Smooth muscle cell (in vitro differentiated cells): Measurements from ENCODE around the gene TCF7L1. TPM values are rescaled to one million over a fixed set of nuclear protein-coding genes. Genes with fewer than 3 reads are reported as not detected.

Experiments used
- DNase-seq: peaks from one replicate; lab custom pipeline; 2025; ENCODE audit not compliant: unreplicated experiment; lab: John Stamatoyannopoulos, UW
- H2AFZ ChIP-seq: fragments of 200-600 bp; sonication (generic); 2 replicates; pipeline ENCODE4 v1.6.0; 2016; ENCODE audit warnings: antibody characterized with exemption, low read depth, mild to moderate bottlenecking
- H3F3A ChIP-seq: fragments of 200-600 bp; sonication (generic); 2 replicates; pipeline ENCODE4 v1.6.0; 2017; ENCODE audit warnings: antibody characterized with exemption, low read depth
- H3K27ac ChIP-seq: fragments of 200-600 bp; sonication (generic); 2 replicates; pipeline ENCODE4 v1.5.1; 2016; ENCODE audit warnings: low read depth, mild to moderate bottlenecking
- H3K27me3 ChIP-seq: fragments of 200-600 bp; sonication (generic); 2 replicates; pipeline ENCODE4 v1.6.1; 2016; ENCODE audit warnings: low read depth, mild to moderate bottlenecking
- H3K36me3 ChIP-seq: fragments of 200-600 bp; sonication (generic); 2 replicates; pipeline ENCODE4 v1.5.1; 2016; ENCODE audit warnings: low read depth
- H3K4me1 ChIP-seq: fragments of 200-600 bp; sonication (generic); 2 replicates; pipeline ENCODE4 v1.5.1; 2016; ENCODE audit warnings: low read depth
- H3K4me2 ChIP-seq: fragments of 200-600 bp; sonication (generic); 2 replicates; pipeline ENCODE4 v1.6.0; 2016; ENCODE audit warnings: mild to moderate bottlenecking
- H3K4me3 ChIP-seq: fragments of 200-600 bp; sonication (generic); 2 replicates; pipeline ENCODE4 v1.5.1; 2016; ENCODE audit warnings: mild to moderate bottlenecking
- H3K79me2 ChIP-seq: fragments of 200-600 bp; sonication (generic); 2 replicates; pipeline ENCODE4 v1.6.0; 2016; ENCODE audit warnings: low read depth, mild to moderate bottlenecking
- H3K9ac ChIP-seq: fragments of 200-600 bp; sonication (generic); 2 replicates; pipeline ENCODE4 v1.6.0; 2016; ENCODE audit warnings: low read depth
- H3K9me3 ChIP-seq: fragments of 200-600 bp; sonication (generic); replicated peaks from 2 replicates; pipeline ENCODE4 v1.5.1; 2016; ENCODE audit warnings: low read depth
- H4K20me1 ChIP-seq: fragments of 200-600 bp; sonication (generic); 2 replicates; pipeline ENCODE4 v1.6.0; 2016; ENCODE audit warnings: low read depth
- WGBS: methylation state at CpG from one replicate; pipeline ENCODE4 v1.1.7; 2016; ENCODE audit warnings: low lambda C conversion rate; 5-methylcytosine and 5-hydroxymethylcytosine counted together
- polyA plus RNA-seq: library from polyadenylated mRNA; unstranded; fragments of >200 nt; fragmentation: Nextera tagmentation; extraction: Ambion mirVana; gene quantifications from 2 replicates; pipeline ENCODE4 v1.2.1, GENCODE V29; 2016
- total RNA-seq: library from RNA; depleted of rRNA; stranded (reverse); fragments of >200 nt; gene quantifications from 2 replicates; pipeline ENCODE4 v1.2.3, GENCODE V29; 2014
- TF ChIP-seq, protein P1 (sequence below): fragments of 200-600 bp; sonication (generic); IDR thresholded peaks from 2 replicates; pipeline ENCODE4 v1.5.1; 2017; ENCODE audit warnings: borderline replicate concordance, mild to moderate bottlenecking, antibody characterized with exemption; ENCODE audit not compliant: insufficient read depth, poor library complexity, severe bottlenecking

The TCF7L1 gene
- total and polyA plus RNA-seq, 2 experiments from 2014 or later: 4.5 to 15.2 TPM

DNA sequence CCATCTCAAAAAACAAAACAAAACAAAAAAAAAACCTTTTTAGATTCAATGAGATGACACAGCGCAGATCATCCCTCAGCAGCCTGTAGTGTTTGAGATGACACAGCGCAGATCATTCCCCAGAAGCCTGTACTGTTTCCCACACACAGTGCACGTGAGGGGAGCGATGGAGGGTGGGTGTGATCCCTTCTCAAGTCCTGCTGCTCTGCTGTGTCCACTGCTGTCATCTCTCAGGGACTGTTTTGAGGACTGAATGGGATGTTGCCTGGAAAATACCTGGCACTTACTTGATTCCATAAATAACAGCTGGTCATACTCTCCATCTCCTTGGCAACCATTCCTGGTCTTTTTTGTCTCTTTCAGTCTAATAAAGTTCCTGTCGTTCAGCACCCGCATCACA is 168.9 kb downstream of the TCF7L1 start:
- Histone ChIP-seq H3K9ac (no peak overlapping the region), H4K20me1 (peaks cover 18% of the 10 kb centered on the region), H3K27ac (no peak overlapping the region), H3K27me3 (no peaks in the 10 kb centered on the region), H3K9me3 (no peaks in the 10 kb centered on the region), H3K4me2 (no peak overlapping the region), H3K79me2 (peaks cover 3% of the 10 kb centered on the region), H3K36me3 (no peaks in the 10 kb centered on the region), H3K4me1 (no peaks in the 10 kb centered on the region), H2AFZ (no peak overlapping the region), H3F3A (no peaks in the 10 kb centered on the region), H3K4me3 (no peak overlapping the region)
- TF ChIP-seq, protein P1, sequence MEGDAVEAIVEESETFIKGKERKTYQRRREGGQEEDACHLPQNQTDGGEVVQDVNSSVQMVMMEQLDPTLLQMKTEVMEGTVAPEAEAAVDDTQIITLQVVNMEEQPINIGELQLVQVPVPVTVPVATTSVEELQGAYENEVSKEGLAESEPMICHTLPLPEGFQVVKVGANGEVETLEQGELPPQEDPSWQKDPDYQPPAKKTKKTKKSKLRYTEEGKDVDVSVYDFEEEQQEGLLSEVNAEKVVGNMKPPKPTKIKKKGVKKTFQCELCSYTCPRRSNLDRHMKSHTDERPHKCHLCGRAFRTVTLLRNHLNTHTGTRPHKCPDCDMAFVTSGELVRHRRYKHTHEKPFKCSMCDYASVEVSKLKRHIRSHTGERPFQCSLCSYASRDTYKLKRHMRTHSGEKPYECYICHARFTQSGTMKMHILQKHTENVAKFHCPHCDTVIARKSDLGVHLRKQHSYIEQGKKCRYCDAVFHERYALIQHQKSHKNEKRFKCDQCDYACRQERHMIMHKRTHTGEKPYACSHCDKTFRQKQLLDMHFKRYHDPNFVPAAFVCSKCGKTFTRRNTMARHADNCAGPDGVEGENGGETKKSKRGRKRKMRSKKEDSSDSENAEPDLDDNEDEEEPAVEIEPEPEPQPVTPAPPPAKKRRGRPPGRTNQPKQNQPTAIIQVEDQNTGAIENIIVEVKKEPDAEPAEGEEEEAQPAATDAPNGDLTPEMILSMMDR: no peak
- WGBS: 90% methylated on average over 6 of the region's 6 CpGs
- no peak for DNase-seq

DNA sequence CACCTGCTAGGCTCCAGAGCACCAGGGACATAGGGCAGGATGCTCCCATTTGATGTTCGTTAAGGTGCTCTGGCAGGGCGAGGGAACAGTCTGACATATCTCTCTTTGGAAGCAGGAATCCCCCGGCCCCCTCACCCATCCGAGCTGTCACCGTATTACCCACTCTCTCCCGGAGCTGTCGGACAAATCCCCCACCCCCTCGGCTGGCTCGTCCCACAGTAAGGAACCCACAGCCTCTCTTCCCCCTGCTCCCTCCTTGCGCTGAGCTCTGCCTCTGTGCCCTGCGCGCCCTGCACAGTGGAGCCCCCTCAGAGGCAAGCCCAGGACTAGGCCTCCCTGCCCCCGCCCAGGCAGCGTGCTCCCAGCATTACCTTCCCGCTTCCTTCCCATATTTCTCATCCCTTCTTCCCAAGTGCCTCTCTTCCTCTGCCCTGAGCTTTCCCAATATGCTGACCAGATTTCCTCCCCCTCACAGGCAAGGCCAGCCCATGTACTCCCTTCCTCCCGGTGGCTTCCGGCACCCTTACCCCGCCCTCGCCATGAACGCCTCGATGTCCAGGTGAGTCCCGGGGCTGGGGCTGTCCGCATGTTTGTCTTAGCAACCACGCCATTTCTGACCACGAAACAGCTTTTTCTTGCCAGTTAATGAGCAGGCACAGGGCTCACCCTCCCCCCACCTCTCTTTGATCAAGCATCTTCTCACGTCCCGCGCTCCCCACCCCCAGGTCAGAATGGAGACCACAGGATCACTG is 170.8 kb downstream of the TCF7L1 start:
- 95% methylated on average over 26 of the region's 28 CpGs for WGBS
- Histone ChIP-seq H3K27me3 (no peaks in the 10 kb centered on the region), H3K36me3 (no peaks in the 10 kb centered on the region), H4K20me1 (peaks cover 13% of the 10 kb centered on the region), H3K27ac (no peak overlapping the region), H3K79me2 (peaks cover 3% of the 10 kb centered on the region), H3K4me1 (no peaks in the 10 kb centered on the region), H3K4me2 (no peak overlapping the region), H3K4me3 (no peak overlapping the region), H3F3A (no peaks in the 10 kb centered on the region), H3K9ac (no peak overlapping the region), H2AFZ (no peak overlapping the region), H3K9me3 (no peaks in the 10 kb centered on the region)
- no peak for DNase-seq
- TF ChIP-seq, protein P1: no peak

DNA sequence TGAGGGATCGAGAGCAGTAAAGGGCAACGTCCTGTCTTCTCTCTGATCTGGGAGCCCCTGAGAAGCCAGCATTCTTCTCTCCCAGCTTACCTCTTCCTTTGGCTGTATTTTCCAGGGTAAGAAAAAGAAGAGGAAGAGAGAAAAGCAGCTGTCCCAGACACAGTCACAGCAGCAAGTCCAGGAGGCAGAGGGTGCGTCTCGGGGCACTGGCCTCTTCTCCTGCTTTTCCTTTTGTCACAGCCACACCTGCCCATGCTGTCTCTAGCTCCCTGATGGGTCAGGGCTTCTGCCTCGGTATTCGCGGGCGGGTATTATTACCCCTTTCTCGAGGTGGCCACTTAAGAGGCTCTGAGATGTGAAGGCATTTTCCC is 174.3 kb downstream of the TCF7L1 start:
- Histone ChIP-seq H2AFZ (no peak overlapping the region), H3K9ac (no peak overlapping the region)

More for the DNA sequence above, 174.3 kb downstream of the TCF7L1 start:
- Histone ChIP-seq H3K27ac (no peak overlapping the region), H4K20me1 (no peaks in the 10 kb centered on the region), H3K4me2 (no peak overlapping the region), H3K4me1 (no peaks in the 10 kb centered on the region), H3K27me3 (no peaks in the 10 kb centered on the region), H3K4me3 (no peak overlapping the region), H3K9me3 (no peaks in the 10 kb centered on the region), H3F3A (no peaks in the 10 kb centered on the region), H3K79me2 (no peaks in the 10 kb centered on the region), H3K36me3 (no peaks in the 10 kb centered on the region)
- 93% methylated on average over 9 of the region's 9 CpGs for whole genome bisulfite sequencing
- TF ChIP-seq, protein P1: no peak
- no peak for DNase-seq
